ENCODE data around the gene VPS37D.

GRCh38 chr7:73698410-73698809, 30.8 kb downstream of the VPS37D start:
- TF ChIP-seq ZNF532 (CRISPR knock-in tag; IDR thresholded peaks at IDR 0.05; ENCODE audit: borderline replicate concordance) (no peak), MYBL2 (CRISPR knock-in tag; IDR thresholded peaks at IDR 0.05) (no peak), ZNF121 (CRISPR knock-in tag; IDR thresholded peaks at IDR 0.05) (no peak), TEAD1 (CRISPR knock-in tag; IDR thresholded peaks at IDR 0.05) (no peak), SMAD4 (CRISPR knock-in tag; IDR thresholded peaks at IDR 0.05) (no peak), SMAD3 (CRISPR knock-in tag; IDR thresholded peaks at IDR 0.05; ENCODE audit: borderline replicate concordance) (no peak), CBFB (CRISPR knock-in tag; IDR thresholded peaks at IDR 0.05; ENCODE audit: low read depth) (no peak), SP1 (CRISPR knock-in tag; conservative IDR thresholded peaks at IDR 0.05) (no peak)
- TF ChIP-seq, protein P1, sequence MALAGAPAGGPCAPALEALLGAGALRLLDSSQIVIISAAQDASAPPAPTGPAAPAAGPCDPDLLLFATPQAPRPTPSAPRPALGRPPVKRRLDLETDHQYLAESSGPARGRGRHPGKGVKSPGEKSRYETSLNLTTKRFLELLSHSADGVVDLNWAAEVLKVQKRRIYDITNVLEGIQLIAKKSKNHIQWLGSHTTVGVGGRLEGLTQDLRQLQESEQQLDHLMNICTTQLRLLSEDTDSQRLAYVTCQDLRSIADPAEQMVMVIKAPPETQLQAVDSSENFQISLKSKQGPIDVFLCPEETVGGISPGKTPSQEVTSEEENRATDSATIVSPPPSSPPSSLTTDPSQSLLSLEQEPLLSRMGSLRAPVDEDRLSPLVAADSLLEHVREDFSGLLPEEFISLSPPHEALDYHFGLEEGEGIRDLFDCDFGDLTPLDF (CRISPR knock-in tag; IDR thresholded peaks at IDR 0.05), result no peak
- TF ChIP-seq, protein P2, sequence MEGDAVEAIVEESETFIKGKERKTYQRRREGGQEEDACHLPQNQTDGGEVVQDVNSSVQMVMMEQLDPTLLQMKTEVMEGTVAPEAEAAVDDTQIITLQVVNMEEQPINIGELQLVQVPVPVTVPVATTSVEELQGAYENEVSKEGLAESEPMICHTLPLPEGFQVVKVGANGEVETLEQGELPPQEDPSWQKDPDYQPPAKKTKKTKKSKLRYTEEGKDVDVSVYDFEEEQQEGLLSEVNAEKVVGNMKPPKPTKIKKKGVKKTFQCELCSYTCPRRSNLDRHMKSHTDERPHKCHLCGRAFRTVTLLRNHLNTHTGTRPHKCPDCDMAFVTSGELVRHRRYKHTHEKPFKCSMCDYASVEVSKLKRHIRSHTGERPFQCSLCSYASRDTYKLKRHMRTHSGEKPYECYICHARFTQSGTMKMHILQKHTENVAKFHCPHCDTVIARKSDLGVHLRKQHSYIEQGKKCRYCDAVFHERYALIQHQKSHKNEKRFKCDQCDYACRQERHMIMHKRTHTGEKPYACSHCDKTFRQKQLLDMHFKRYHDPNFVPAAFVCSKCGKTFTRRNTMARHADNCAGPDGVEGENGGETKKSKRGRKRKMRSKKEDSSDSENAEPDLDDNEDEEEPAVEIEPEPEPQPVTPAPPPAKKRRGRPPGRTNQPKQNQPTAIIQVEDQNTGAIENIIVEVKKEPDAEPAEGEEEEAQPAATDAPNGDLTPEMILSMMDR (IDR thresholded peaks at IDR 0.05), result no peak

Measured in WTC11 (cell line).